ENCODE measurements around the gene FAM72A.
"Not testable (repeated sequence)": the region's sequence is repeated elsewhere in the genome, so short reads cannot be mapped to it uniquely, and the experiment has no call there.

The FAM72A gene

GRCh38 chr1:206169794-206170193 lies 32.8 kb downstream of the FAM72A start:
- H3K27ac ChIP-seq (ENCODE audit: low read depth, low read length); H4K20me1 ChIP-seq (ENCODE audit: control insufficient read depth, insufficient read depth, low read depth, low read length); H3K4me3 ChIP-seq (ENCODE audit: low read length); H3K9me3 ChIP-seq (ENCODE audit: control insufficient read depth, insufficient read depth, low read length); H3K36me3 ChIP-seq (ENCODE audit: control insufficient read depth, low read length); H3K4me2 ChIP-seq (ENCODE audit: low read length); H3K4me1 ChIP-seq (ENCODE audit: control insufficient read depth, low read length); H3K9me2 ChIP-seq (replicated peaks; ENCODE audit: control insufficient read depth, low read length); H3K27me3 ChIP-seq (ENCODE audit: control insufficient read depth, low read length); H3K79me2 ChIP-seq (ENCODE audit: control insufficient read depth, low read length); H3F3A ChIP-seq (ENCODE audit: control insufficient read depth, insufficient read depth): not testable (repeated sequence)

- not testable (repeated sequence) for H3K4me1 ChIP-seq (ENCODE audit: control insufficient read depth, low read length); H3K79me2 ChIP-seq (ENCODE audit: control insufficient read depth, low read length); H3K36me3 ChIP-seq (ENCODE audit: control insufficient read depth, low read length); H3K4me2 ChIP-seq (ENCODE audit: low read length); H4K20me1 ChIP-seq (ENCODE audit: control insufficient read depth, insufficient read depth, low read depth, low read length); H3K27me3 ChIP-seq (ENCODE audit: control insufficient read depth, low read length); H3K9me2 ChIP-seq (replicated peaks; ENCODE audit: control insufficient read depth, low read length); H3K9me3 ChIP-seq (ENCODE audit: control insufficient read depth, insufficient read depth, low read length); H3K27ac ChIP-seq (ENCODE audit: low read depth, low read length); H3F3A ChIP-seq (ENCODE audit: control insufficient read depth, insufficient read depth); H3K4me3 ChIP-seq (ENCODE audit: low read length)
These were observed 35.1 kb downstream of the FAM72A start for GRCh38 chr1:206167350-206168029.

- Histone ChIP-seq H3K4me3 (ENCODE audit: low read length) (no peak overlapping the region), H3K27me3 (ENCODE audit: control insufficient read depth, low read length) (peaks cover 26% of the 10 kb centered on the region), H3K27ac (ENCODE audit: low read depth, low read length) (no peak overlapping the region), H3K9me3 (ENCODE audit: control insufficient read depth, insufficient read depth, low read length) (no peaks in the 10 kb centered on the region), H3K4me2 (ENCODE audit: low read length) (no peak overlapping the region), H3K79me2 (ENCODE audit: control insufficient read depth, low read length) (no peaks in the 10 kb centered on the region), H3K36me3 (ENCODE audit: control insufficient read depth, low read length) (no peaks in the 10 kb centered on the region), H3K4me1 (ENCODE audit: control insufficient read depth, low read length) (no peaks in the 10 kb centered on the region), H4K20me1 (ENCODE audit: control insufficient read depth, insufficient read depth, low read depth, low read length) (no peaks in the 10 kb centered on the region), H3F3A (ENCODE audit: control insufficient read depth, insufficient read depth) (no peaks in the 10 kb centered on the region), H3K9me2 (replicated peaks; ENCODE audit: control insufficient read depth, low read length) (no peaks in the 10 kb centered on the region; the same call in 1 of the 2 replicates)
- no peak for TF ChIP-seq EZH2phosphoT487 (IDR thresholded peaks at IDR 0.05; ENCODE audit: borderline replicate concordance, low read length)
- no peak for TF ChIP-seq CTCF (IDR thresholded peaks at IDR 0.05; ENCODE audit: low read depth, low read length, poor library complexity, severe bottlenecking)
These were observed 56.8 kb downstream of the FAM72A start for GRCh38 chr1:206145771-206146290.

- H3K27ac ChIP-seq (ENCODE audit: low read depth, low read length): no peak overlapping the region
These were observed 58.0 kb downstream of the FAM72A start for GRCh38 chr1:206144605-206145004.

More at GRCh38 chr1:206144605-206145004, 58.0 kb downstream of the FAM72A start:
- no peaks in the 10 kb centered on the region for H3K36me3 ChIP-seq (ENCODE audit: control insufficient read depth, low read length)
- H3K9me3 ChIP-seq (ENCODE audit: control insufficient read depth, insufficient read depth, low read length): no peaks in the 10 kb centered on the region
- no peaks in the 10 kb centered on the region for H3K4me1 ChIP-seq (ENCODE audit: control insufficient read depth, low read length)
- no peak for TF ChIP-seq EZH2phosphoT487 (IDR thresholded peaks at IDR 0.05; ENCODE audit: borderline replicate concordance, low read length)
- TF ChIP-seq CTCF (IDR thresholded peaks at IDR 0.05; ENCODE audit: low read depth, low read length, poor library complexity, severe bottlenecking): no peak
- H3K27me3 ChIP-seq (ENCODE audit: control insufficient read depth, low read length): peaks cover 38% of the 10 kb centered on the region
- H3K9me2 ChIP-seq (replicated peaks; ENCODE audit: control insufficient read depth, low read length): no peaks in the 10 kb centered on the region
- no peak overlapping the region for H3K4me3 ChIP-seq (ENCODE audit: low read length)
- H3F3A ChIP-seq (ENCODE audit: control insufficient read depth, insufficient read depth): no peaks in the 10 kb centered on the region
- no peak overlapping the region for H3K4me2 ChIP-seq (ENCODE audit: low read length)
- H3K79me2 ChIP-seq (ENCODE audit: control insufficient read depth, low read length): no peaks in the 10 kb centered on the region
- no peaks in the 10 kb centered on the region for H4K20me1 ChIP-seq (ENCODE audit: control insufficient read depth, insufficient read depth, low read depth, low read length)

Measured in DOHH2 (cell line).